Measurements from ENCODE around the gene SEC14L3.

- no peak for TF ChIP-seq TCF7L2 (IDR thresholded peaks at IDR 0.05; ENCODE audit: low read depth, low read length)
- TF ChIP-seq THYN1 (CRISPR knock-in tag; IDR thresholded peaks at IDR 0.05; ENCODE audit: borderline replicate concordance, low read depth), result no peak
- TF ChIP-seq POLR2AphosphoS2 (IDR thresholded peaks at IDR 0.05; ENCODE audit: low read depth, low read length), result no peak
- TF ChIP-seq ZNF512 (CRISPR knock-in tag; IDR thresholded peaks at IDR 0.05), result no peak
- no peak for TF ChIP-seq ZNF672 (CRISPR knock-in tag; IDR thresholded peaks at IDR 0.05)
- no peak for TF ChIP-seq SP1 (IDR thresholded peaks at IDR 0.05)
- TF ChIP-seq SP1 (CRISPR knock-in tag; IDR thresholded peaks at IDR 0.05), result no peak
- TF ChIP-seq ZNF570 (CRISPR knock-in tag; IDR thresholded peaks at IDR 0.05; ENCODE audit: borderline replicate concordance), result no peak
- TF ChIP-seq ZKSCAN1 (IDR thresholded peaks at IDR 0.05; ENCODE audit: low read length), result no peak
- TF ChIP-seq HNF4G (IDR thresholded peaks at IDR 0.05; ENCODE audit: borderline replicate concordance, low read depth, low read length), result no peak
- no peak for TF ChIP-seq HNF4G (CRISPR knock-in tag; IDR thresholded peaks at IDR 0.05; ENCODE audit: borderline replicate concordance, low read depth)
- TF ChIP-seq TEAD3 (CRISPR knock-in tag; optimal IDR thresholded peaks at IDR 0.05; ENCODE audit: borderline replicate concordance), result no peak
- no peak for TF ChIP-seq ATF2 (CRISPR knock-in tag; IDR thresholded peaks at IDR 0.05)
- no peak for TF ChIP-seq HMGXB4 (CRISPR knock-in tag; IDR thresholded peaks at IDR 0.05; ENCODE audit: borderline replicate concordance in 1 of 2, low read depth in 1 of 2)
- no peak for TF ChIP-seq ZNF431 (CRISPR knock-in tag; IDR thresholded peaks at IDR 0.05; ENCODE audit: borderline replicate concordance, low read depth)
Observed at GRCh38 chr22:30471616-30472318, at the start of gene SEC14L3.

Measured in HepG2 (cell line).